Ovary (tissue), 9 donors: ENCODE data around the gene SLC39A1. TPM values are rescaled to one million over a fixed set of nuclear protein-coding genes. Genes with fewer than 3 reads are reported as not detected.

Source experiments
- DNase-seq, 5 donors: peaks; one replicate each; pipeline ENCODE4 v3.0.0-alpha.2; 2019 to 2020
- H3K27ac ChIP-seq, 2 donors: fragments of 200-600 bp; one replicate each; pipeline versions ENCODE4 v1.5.1 to v1.8.0; 2019 to 2022
- H3K27me3 ChIP-seq: fragments of 200-600 bp; one replicate; pipeline ENCODE4 v1.8.0; 2022
- H3K36me3 ChIP-seq: fragments of 200-600 bp; sonication (generic); one replicate; pipeline ENCODE4 v1.5.1; 2019
- H3K4me1 ChIP-seq: one replicate; pipeline ENCODE4 v1.8.1; 2013; ENCODE audit warnings: mild to moderate bottlenecking, moderate library complexity; ENCODE audit not compliant: insufficient read depth
- H3K4me3 ChIP-seq: fragments of 200-600 bp; sonication (generic); one replicate; pipeline ENCODE4 v1.5.1; 2017
- H3K9me3 ChIP-seq, 2 donors: fragments of 200-600 bp in 1 of 2; sonication (generic) in 1 of 2; one replicate each; pipeline versions ENCODE4 v1.5.1 to v1.8.1; 2013 to 2019; ENCODE audit warnings: mild to moderate bottlenecking in 1 of 2, moderate library complexity in 1 of 2
- CTCF ChIP-seq, 3 donors: fragments of 450-650 bp in 2 of 3; fragments of 200-600 bp in 1 of 3; IDR thresholded peaks; one replicate each; pipeline versions ENCODE4 v1.5.1 to v1.8.0; 2016 to 2022; ENCODE audit warnings: antibody characterized with exemption in 3 of 3, mild to moderate bottlenecking in 1 of 3
- EP300 ChIP-seq: sonication (generic); formaldehyde crosslinking; IDR thresholded peaks from one replicate; pipeline ENCODE4 v1.6.1; 2017; ENCODE audit warnings: antibody characterized with exemption
- POLR2A ChIP-seq: fragments of 450-650 bp; IDR thresholded peaks from one replicate; pipeline ENCODE4 v1.6.1; 2017; ENCODE audit warnings: antibody characterized with exemption, mild to moderate bottlenecking, moderate library complexity
- WGBS, 3 donors: extraction: QIAGEN DNeasy Blood & Tissue Kit in 1 of 3; methylation state at CpG; one replicate each; pipeline versions ENCODE4 v1.1.5 to v1.1.7; 2013 to 2017; 5-methylcytosine and 5-hydroxymethylcytosine counted together
- intact Hi-C, 4 donors: fragments of 100-400 bp; cut with DNase I; formaldehyde crosslinking; loops; one replicate each; pipeline versions ENCODE4 v1.11.0 to v1.15.1; 2022 to 2023
- polyA plus RNA-seq, 2 donors: library from polyadenylated mRNA; stranded (reverse); fragments of 200-250 nt in 1 of 2; fragments of 350-450 nt in 1 of 2; fragmentation: Illumina TruSeq in 1 of 2; extraction: RNeasy Lipid Tissue Mini Kit (QIAGEN cat#74804) in 1 of 2; gene quantifications; one replicate each; pipeline ENCODE4 v1.2.3, GENCODE V29; 2013 to 2014
- total RNA-seq, 7 donors: library from RNA; depleted of rRNA in 2 of 7; stranded (reverse); fragments of >200 nt in 2 of 7; fragmentation: NEBNext Ultra II Directional in 3 of 7; extraction: Animal tissue kit (Norgen Biotek cat#: 25700) in 3 of 7; gene quantifications; one replicate each; pipeline versions ENCODE4 v1.1.0 to v1.2.4, GENCODE V29; 2016 to 2023
- donor health status: DM: no; HTN: no; CAD: no; lungs with moderate emphysema.
- donor health status: DM: no; HTN: no; CAD: no.
- donor health status: Bipolar disorder and iron deficiency.
- donor health status: DM: yes; HTN: yes; CAD: no.
- donor health status: DM: no; HTN: no; CAD: no.
- donor health status: DM: yes; HTN: yes; CAD: no.

SLC39A1 gene
- total and polyA plus RNA-seq, 9 donors: 59.3 to 121 (median 74.3) TPM

- intact Hi-C loops: loop anchor here in 3 of 4 donors (5.0 to 10.0 kb wide), 3 partner anchors 148 to 270 kb away; partner anchors contain the start of genes ILF2 (in 2 of the 3) and NPR1 (in 2 of the 3)
- peak overlapping the region; percentile 88 for H3K4me3 ChIP-seq
- H3K27ac ChIP-seq: peak overlapping the region; percentile 95 to 97
- peaks cover 7% of the 10 kb centered on the region for H3K4me1 ChIP-seq
- no peaks in the 10 kb centered on the region for H3K9me3 ChIP-seq
- 35 to 39% (median 37%) methylated on average over 11 to 12 of the region's 12 CpGs for WGBS, 3 donors
- DNase-seq: peak; percentile 41 to 62 (median 59)
- no peaks in the 10 kb centered on the region for H3K36me3 ChIP-seq
- no peaks in the 10 kb centered on the region for H3K27me3 ChIP-seq
- TF ChIP-seq CTCF (IDR thresholded peaks at IDR 0.05): no peak
- no peak for TF ChIP-seq EP300
- TF ChIP-seq POLR2A: no peak
Observed at GRCh38 chr1:153945131-153945794, 18.1 kb downstream of the SLC39A1 start.

GRCh38 chr1:153944827-153945117, 18.6 kb downstream of the SLC39A1 start:
- no peak for DNase-seq
- no peaks in the 10 kb centered on the region for H3K9me3 ChIP-seq
- intact Hi-C loops: loop anchor here in 3 of 4 donors (5.0 to 10.0 kb wide), 3 partner anchors 147 to 270 kb away; partner anchors contain the start of genes ILF2 (in 2 of the 3) and NPR1 (in 2 of the 3)
- H3K4me3 ChIP-seq: no peak overlapping the region
- WGBS, 3 donors: 71 to 80% (median 79%) methylated on average over 3 of the region's 3 CpGs
- H3K4me1 ChIP-seq: peaks cover 7% of the 10 kb centered on the region
- H3K27ac ChIP-seq: peak overlapping the region; percentile 95 to 97
- TF ChIP-seq CTCF (IDR thresholded peaks at IDR 0.05) (no peak), EP300 (no peak), POLR2A (no peak)
- no peaks in the 10 kb centered on the region for H3K27me3 ChIP-seq
- no peaks in the 10 kb centered on the region for H3K36me3 ChIP-seq

GRCh38 chr1:153944005-153944826, 19.1 kb downstream of the SLC39A1 start:
- Histone ChIP-seq H3K9me3 (no peaks in the 10 kb centered on the region), H3K27me3 (no peaks in the 10 kb centered on the region), H3K4me1 (peaks cover 7% of the 10 kb centered on the region), H3K27ac (peak overlapping the region; percentile 95 to 97), H3K4me3 (no peak overlapping the region), H3K36me3 (no peaks in the 10 kb centered on the region)
- intact Hi-C loops: loop anchor here in 3 of 4 donors (10.0 kb wide), 2 partner anchors 149 to 269 kb away; partner anchors contain the start of genes ILF2 (in 2 of the 3) and NPR1 (in 2 of the 3)
- DNase-seq: peak in 1 of 5 donors; percentile 23
- 76 to 84% (median 81%) methylated on average over 15 of the region's 15 CpGs for WGBS, 3 donors
- TF ChIP-seq EP300 (no peak), CTCF (IDR thresholded peaks at IDR 0.05) (no peak), POLR2A (no peak)

GRCh38 chr1:153942766-153943549, 20.4 kb downstream of the SLC39A1 start:
- 84 to 91% (median 91%) methylated on average over 11 of the region's 11 CpGs for WGBS, 3 donors
- H3K4me3 ChIP-seq: no peak overlapping the region
- H3K36me3 ChIP-seq: no peaks in the 10 kb centered on the region
- no peak overlapping the region for H3K27ac ChIP-seq
- H3K4me1 ChIP-seq: peaks cover 7% of the 10 kb centered on the region
- intact Hi-C loops: loop anchor here in 3 of 4 donors (10.0 kb wide), 2 partner anchors 148 to 268 kb away; partner anchors contain the start of genes ILF2 (in 2 of the 3) and NPR1 (in 2 of the 3)
- no peaks in the 10 kb centered on the region for H3K9me3 ChIP-seq
- no peaks in the 10 kb centered on the region for H3K27me3 ChIP-seq
- DNase-seq: peak in 1 of 5 donors; percentile 16
- TF ChIP-seq POLR2A (no peak), EP300 (no peak), CTCF (IDR thresholded peaks at IDR 0.05) (no peak)
